ENCODE measurements around the gene INO80. TPM values are rescaled to one million over a fixed set of nuclear protein-coding genes. Genes with fewer than 3 reads are reported as not detected.

The INO80 gene
- total and polyA plus RNA-seq, 2 donors (not counting 1 experiment from before 2014, with no cell fraction given) = 5.7 to 34.0 TPM

DNA sequence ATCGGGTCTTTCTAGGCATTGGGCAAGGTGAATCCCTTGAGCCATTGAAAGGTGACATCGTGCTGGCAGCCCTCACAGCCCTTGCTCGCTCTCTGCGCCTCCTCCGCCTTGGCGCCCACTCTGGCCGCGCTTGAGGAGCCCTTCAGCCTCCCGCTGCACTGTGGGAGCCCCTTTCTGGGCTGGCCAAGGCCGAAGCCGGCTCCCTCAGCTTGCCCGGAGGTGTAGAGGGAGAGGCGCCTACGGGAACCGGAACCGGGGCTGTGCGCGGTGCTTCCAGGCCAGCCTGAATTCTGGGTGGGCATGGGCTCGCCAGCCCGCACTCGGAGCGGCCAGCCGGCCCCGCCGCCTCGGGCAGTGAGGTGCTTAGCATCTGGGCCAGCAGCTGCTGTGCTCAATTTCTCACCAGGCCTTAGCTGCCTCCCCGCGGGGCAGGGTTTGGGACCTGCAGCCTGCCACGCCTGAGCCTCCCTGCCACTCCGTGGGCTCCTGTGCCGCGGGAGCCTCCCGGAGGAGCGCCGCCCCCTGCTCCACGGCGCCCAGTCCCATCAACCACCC is 35.4 kb upstream of the INO80 start:
- Histone ChIP-seq H3K9ac (ENCODE audit: insufficient read depth, low read length) (no peak overlapping the region), H2AFZ (ENCODE audit: low read length) (no peak overlapping the region), H3K79me2 (ENCODE audit: control insufficient read depth, insufficient read depth, low read length) (no peaks in the 10 kb centered on the region), H3K36me3 (ENCODE audit: control insufficient read depth, insufficient read depth, low read length) (no peaks in the 10 kb centered on the region), H3K4me1 (ENCODE audit: control insufficient read depth, extremely low read depth, insufficient read depth, low read length) (peaks cover 10% of the 10 kb centered on the region), H4K20me1 (ENCODE audit: control insufficient read depth, extremely low read depth, insufficient read depth, low read length) (no peaks in the 10 kb centered on the region), H3K9me3 (ENCODE audit: control insufficient read depth, insufficient read depth, low read depth, low read length) (no peaks in the 10 kb centered on the region), H3K4me3 (replicated peaks in 1 of 4; ENCODE audit: control extremely low read depth in 1 of 4, insufficient read depth in 1 of 4, low read depth in 3 of 4, low read length in 4 of 4) (no peak overlapping the region), H3K27me3 (ENCODE audit: control insufficient read depth, insufficient read depth, low read length) (no peaks in the 10 kb centered on the region), H3K27ac (ENCODE audit: insufficient read depth, low read length) (no peak overlapping the region), H3K4me2 (ENCODE audit: extremely low read depth, insufficient read depth, low read length) (no peak overlapping the region)
- no peak for DNase-seq (ENCODE audit: low read depth in 2 of 2)
- no peak for TF ChIP-seq CTCF (conservative IDR thresholded peaks at IDR 0.05 in 1 of 2, IDR thresholded peaks at IDR 0.05 in 1 of 2; ENCODE audit: low read depth in 1 of 2, low read length in 2 of 2)
- no peak for TF ChIP-seq EZH2 (IDR thresholded peaks at IDR 0.05; ENCODE audit: low read length, missing control alignments)

- H4K20me1 ChIP-seq (ENCODE audit: control insufficient read depth, extremely low read depth, insufficient read depth, low read length) = no peaks in the 10 kb centered on the region
- H3K27ac ChIP-seq (ENCODE audit: insufficient read depth, low read length) = no peak overlapping the region
- H3K36me3 ChIP-seq (ENCODE audit: control insufficient read depth, insufficient read depth, low read length) = no peaks in the 10 kb centered on the region
- DNase-seq (ENCODE audit: low read depth in 2 of 2) = no peak
- H3K4me3 ChIP-seq (replicated peaks in 1 of 4; ENCODE audit: control extremely low read depth in 1 of 4, insufficient read depth in 1 of 4, low read depth in 3 of 4, low read length in 4 of 4) = no peak overlapping the region
- TF ChIP-seq EZH2 (IDR thresholded peaks at IDR 0.05; ENCODE audit: low read length, missing control alignments) = no peak
- TF ChIP-seq CTCF (conservative IDR thresholded peaks at IDR 0.05 in 1 of 2, IDR thresholded peaks at IDR 0.05 in 1 of 2; ENCODE audit: low read depth in 1 of 2, low read length in 2 of 2) = no peak
- no peaks in the 10 kb centered on the region for H3K9me3 ChIP-seq (ENCODE audit: control insufficient read depth, insufficient read depth, low read depth, low read length)
- H3K9ac ChIP-seq (ENCODE audit: insufficient read depth, low read length) = no peak overlapping the region
- no peaks in the 10 kb centered on the region for H3K79me2 ChIP-seq (ENCODE audit: control insufficient read depth, insufficient read depth, low read length)
- H3K4me2 ChIP-seq (ENCODE audit: extremely low read depth, insufficient read depth, low read length) = no peak overlapping the region
- H3K27me3 ChIP-seq (ENCODE audit: control insufficient read depth, insufficient read depth, low read length) = no peaks in the 10 kb centered on the region
- no peak overlapping the region for H2AFZ ChIP-seq (ENCODE audit: low read length)
- peaks cover 10% of the 10 kb centered on the region for H3K4me1 ChIP-seq (ENCODE audit: control insufficient read depth, extremely low read depth, insufficient read depth, low read length)
Observed at GRCh38 chr15:41150279-41150678, 34.2 kb upstream of the INO80 start.

GRCh38 chr15:41148065-41148464 is 32.0 kb upstream of the INO80 start:
- no peak overlapping the region for H3K9ac ChIP-seq (ENCODE audit: insufficient read depth, low read length)
- no peaks in the 10 kb centered on the region for H3K27me3 ChIP-seq (ENCODE audit: control insufficient read depth, insufficient read depth, low read length)
- H3K4me1 ChIP-seq (ENCODE audit: control insufficient read depth, extremely low read depth, insufficient read depth, low read length) = peaks cover 8% of the 10 kb centered on the region
- H4K20me1 ChIP-seq (ENCODE audit: control insufficient read depth, extremely low read depth, insufficient read depth, low read length) = no peaks in the 10 kb centered on the region
- no peaks in the 10 kb centered on the region for H3K36me3 ChIP-seq (ENCODE audit: control insufficient read depth, insufficient read depth, low read length)
- no peak overlapping the region for H3K4me2 ChIP-seq (ENCODE audit: extremely low read depth, insufficient read depth, low read length)
- H3K9me3 ChIP-seq (ENCODE audit: control insufficient read depth, insufficient read depth, low read depth, low read length) = no peaks in the 10 kb centered on the region
- DNase-seq (ENCODE audit: low read depth in 2 of 2) = no peak
- no peak overlapping the region for H3K27ac ChIP-seq (ENCODE audit: insufficient read depth, low read length)
- no peak overlapping the region for H3K4me3 ChIP-seq (replicated peaks in 1 of 4; ENCODE audit: control extremely low read depth in 1 of 4, insufficient read depth in 1 of 4, low read depth in 3 of 4, low read length in 4 of 4)
- H2AFZ ChIP-seq (ENCODE audit: low read length) = no peak overlapping the region
- no peaks in the 10 kb centered on the region for H3K79me2 ChIP-seq (ENCODE audit: control insufficient read depth, insufficient read depth, low read length)
- no peak for TF ChIP-seq CTCF (conservative IDR thresholded peaks at IDR 0.05 in 1 of 2, IDR thresholded peaks at IDR 0.05 in 1 of 2; ENCODE audit: low read depth in 1 of 2, low read length in 2 of 2)
- TF ChIP-seq EZH2 (IDR thresholded peaks at IDR 0.05; ENCODE audit: low read length, missing control alignments) = no peak

All from fibroblast of lung (primary cell).